Endothelial cell of umbilical vein (primary cell): Measurements from ENCODE around the gene L3MBTL3. TPM values are rescaled to one million over a fixed set of nuclear protein-coding genes. Genes with fewer than 3 reads are reported as not detected.

ENCODE experiments used
- BruUV-seq: library from RNA; stranded (reverse); fragments of 400-500 nt; replicated peaks from 2 replicates; lab custom pipeline; 2021; lab: Mats Ljungman, UMichigan
- CTCF ChIA-PET: fragments of 300-600, 350-600 bp; sonication (Branson Sonifier 250); formaldehyde crosslinking; loops from one replicate; lab custom pipeline; 2021; ENCODE audit warnings: antibody characterized with exemption, inconsistent platforms; lab: Charles Lee
- POLR2A ChIA-PET: fragments of 300-600, 350-600 bp; sonication (Branson Sonifier 250); formaldehyde crosslinking; loops from one replicate; lab custom pipeline; 2021; ENCODE audit warnings: antibody characterized with exemption, inconsistent platforms; lab: Charles Lee
- DNase-seq: peaks from one replicate; pipeline ENCODE4 v3.0.0-alpha.2; 2011; ENCODE audit warnings: low read depth, low spot score
- FAIRE-seq: peaks from 2 replicates; lab custom pipeline; 2011; peaks lifted over from hg19 to GRCh38; lab: Jason Lieb, UNC
- H2AFZ ChIP-seq: 2 replicates; pipeline ENCODE4 v1.6.0; 2012; ENCODE audit warnings: low read depth, low read length, control low read depth, inconsistent platforms
- H3K27ac ChIP-seq: 2 replicates; pipeline ENCODE4 v1.5.1; 2011; ENCODE audit warnings: low read depth, mild to moderate bottlenecking, control low read depth, low read length, moderate library complexity; ENCODE audit not compliant: insufficient read depth
- H3K27me3 ChIP-seq, 2 experiments: 2 replicates each; pipeline versions ENCODE4 v1.6.0 to v1.6.1; 2011; ENCODE audit warnings: low read length in 2 of 2, mixed read lengths in 1 of 2; ENCODE audit not compliant: control insufficient read depth in 2 of 2, insufficient read depth in 2 of 2
- H3K36me3 ChIP-seq, 2 experiments: 2 replicates in 1 of 2; 3 replicates in 1 of 2; pipeline ENCODE4 v1.5.1; 2011; ENCODE audit warnings: low read length in 2 of 2, mild to moderate bottlenecking in 1 of 2, moderate library complexity in 1 of 2; ENCODE audit not compliant: control insufficient read depth in 2 of 2, insufficient read depth in 2 of 2; ENCODE audit errors: extremely low read depth in 1 of 2
- H3K4me1 ChIP-seq: 3 replicates; pipeline ENCODE4 v1.5.1; 2011; ENCODE audit warnings: mild to moderate bottlenecking, low read length; ENCODE audit not compliant: control insufficient read depth, insufficient read depth; ENCODE audit errors: extremely low read depth
- H3K4me2 ChIP-seq: 2 replicates; pipeline ENCODE4 v1.6.1; 2011; ENCODE audit warnings: low read length, control low read depth, mixed read lengths; ENCODE audit not compliant: insufficient read depth
- H3K4me3 ChIP-seq, 3 experiments: fragments of 200-600 bp in 1 of 3; sonication (generic), shearing (Covaris generic) in 1 of 3; replicated peaks in 1 of 3; 2 replicates each; pipeline ENCODE4 v1.5.1; 2011 to 2016; ENCODE audit warnings: control low read depth in 3 of 3, low read length in 3 of 3, mild to moderate bottlenecking in 2 of 3, inconsistent platforms in 1 of 3, low read depth in 1 of 3, moderate library complexity in 1 of 3; ENCODE audit not compliant: insufficient read depth in 1 of 3
- H3K79me2 ChIP-seq: 2 replicates; pipeline ENCODE4 v1.6.0; 2012; ENCODE audit warnings: low read length, inconsistent platforms; ENCODE audit not compliant: control insufficient read depth, insufficient read depth
- H3K9ac ChIP-seq: replicated peaks from 2 replicates; pipeline ENCODE3; 2011; ENCODE audit warnings: low read length, control low read depth; ENCODE audit not compliant: insufficient read depth; ENCODE audit errors: extremely low read depth
- H3K9me1 ChIP-seq: replicated peaks from 3 replicates; pipeline ENCODE4 v1.6.0; 2011; ENCODE audit warnings: mild to moderate bottlenecking, low read length; ENCODE audit not compliant: control insufficient read depth, insufficient read depth; ENCODE audit errors: extremely low read depth
- H3K9me3 ChIP-seq: replicated peaks from 2 replicates; pipeline ENCODE4 v1.5.1; 2012; ENCODE audit warnings: low read length, inconsistent platforms; ENCODE audit not compliant: control insufficient read depth, insufficient read depth
- H4K20me1 ChIP-seq: replicated peaks from 2 replicates; pipeline ENCODE3; 2011; ENCODE audit warnings: mild to moderate bottlenecking, low read length; ENCODE audit not compliant: control insufficient read depth, insufficient read depth; ENCODE audit errors: extremely low read depth
- EZH2 ChIP-seq: IDR thresholded peaks from 2 replicates; pipeline ENCODE4 v1.6.1; 2012; ENCODE audit warnings: borderline replicate concordance, low read depth, mild to moderate bottlenecking, moderate library complexity, low read length, inconsistent platforms; ENCODE audit not compliant: severe bottlenecking
- FOS ChIP-seq: IDR thresholded peaks from 2 replicates; pipeline ENCODE4 v1.6.1; 2011; ENCODE audit warnings: mild to moderate bottlenecking, low read length, moderate library complexity, borderline replicate concordance; ENCODE audit not compliant: insufficient read depth
- GATA2 ChIP-seq: IDR thresholded peaks from 2 replicates; pipeline ENCODE4 v1.7.0; 2011; ENCODE audit warnings: low read depth, mild to moderate bottlenecking, moderate library complexity, mixed read lengths, low read length; ENCODE audit not compliant: insufficient read length, insufficient read depth
- JUN ChIP-seq: IDR thresholded peaks from 2 replicates; pipeline ENCODE4 v1.6.1; 2011; ENCODE audit warnings: borderline replicate concordance, low read depth; ENCODE audit not compliant: insufficient read length, insufficient read depth
- MYC ChIP-seq: IDR thresholded peaks from one replicate; pipeline ENCODE4 v1.6.1; 2011; ENCODE audit warnings: mild to moderate bottlenecking, low read depth, low read length
- POLR2A ChIP-seq: IDR thresholded peaks from 2 replicates; pipeline ENCODE4 v1.6.1; 2012; ENCODE audit warnings: low read depth, mild to moderate bottlenecking, control low read depth, low read length
- POLR2AphosphoS5 ChIP-seq: IDR thresholded peaks from 2 replicates; pipeline ENCODE4 v1.6.1; 2012; ENCODE audit warnings: low read depth, mild to moderate bottlenecking, control low read depth, low read length, moderate library complexity; ENCODE audit not compliant: insufficient read depth
- dilution Hi-C: fragments of 300-500 bp; cut with MboI; formaldehyde crosslinking; loops from one replicate; pipeline ENCODE4 v1.15.0; 2019; ENCODE audit warnings: low sequenced_read_pairs; ENCODE audit not compliant: extremely low pct_ligation_motif_present
- intact Hi-C: fragments of 100-400 bp; cut with micrococcal nuclease; formaldehyde crosslinking; loops from one replicate; pipeline ENCODE4 v1.10.0; 2022
- polyA plus RNA-seq, 4 experiments: library from polyadenylated mRNA; depleted of rRNA in 3 of 4; stranded (reverse) in 3 of 4; unstranded in 1 of 4; fragments of >200 nt; gene quantifications; 2 replicates each; pipeline versions ENCODE4 v1.2.1 to v1.2.3, GENCODE V29; 2011 to 2012; ENCODE audit warnings: missing spikeins in 1 of 4
- total RNA-seq: library from RNA; stranded (reverse); gene quantifications from 2 replicates; pipeline ENCODE4 v1.2.3, GENCODE V29; 2021
- TF ChIP-seq, protein P1 (sequence below): IDR thresholded peaks from 2 replicates; pipeline ENCODE4 v1.6.1; 2011; ENCODE audit not compliant: insufficient read depth, insufficient read length
- TF ChIP-seq, protein P2 (sequence below), 2 donors: IDR thresholded peaks; 1 replicate in 1 of 2; 2 replicates in 1 of 2; pipeline ENCODE4 v1.5.1; 2011; ENCODE audit warnings: low read length in 2 of 2, mild to moderate bottlenecking in 2 of 2, moderate library complexity in 2 of 2, control low read depth in 1 of 2, inconsistent platforms in 1 of 2, low read depth in 1 of 2; ENCODE audit not compliant: insufficient read depth in 1 of 2; ENCODE audit errors: extremely low read depth in 1 of 2

Gene L3MBTL3
- total and polyA plus RNA-seq, 2 donors (not counting 3 experiments of a cell fraction or from before 2014, with no cell fraction given) = 26.5 to 86.1 TPM

DNA sequence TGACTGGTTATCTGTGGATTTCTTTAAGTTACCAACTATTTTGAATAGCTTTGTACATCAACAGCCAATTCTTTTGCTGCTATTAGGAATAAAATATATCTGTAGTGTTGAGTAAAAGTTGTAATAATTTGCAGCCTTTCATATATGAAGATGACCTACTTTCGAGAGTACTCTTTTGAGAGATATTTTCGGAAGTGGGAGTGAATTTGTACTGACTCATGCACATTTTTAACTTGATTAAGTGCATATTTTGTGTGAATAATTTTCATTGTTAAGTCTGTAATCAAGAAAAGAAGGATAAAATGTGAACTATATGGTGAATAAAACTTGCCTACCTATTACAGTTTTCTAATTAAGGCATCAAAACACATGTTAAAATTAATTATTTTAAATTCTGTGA lies 51.9 kb downstream of the L3MBTL3 start:
- Histone ChIP-seq H3K4me3 (no peak overlapping the region), H3K9me1 (peaks cover 2% of the 10 kb centered on the region), H2AFZ (no peak overlapping the region), H3K9ac (no peak overlapping the region), H3K9me3 (no peaks in the 10 kb centered on the region), H3K27me3 (no peaks in the 10 kb centered on the region), H3K4me1 (no peaks in the 10 kb centered on the region), H3K27ac (no peak overlapping the region), H3K4me2 (no peak overlapping the region), H4K20me1 (no peaks in the 10 kb centered on the region), H3K36me3 (peaks cover 10 to 17% of the 10 kb centered on the region in 2 experiments), H3K79me2 (peaks cover 4% of the 10 kb centered on the region)
- intact Hi-C loops = loop anchor here (10.0 kb wide), 1 partner anchor 214 kb away; no protein-coding TSS in a partner anchor
- no peak for FAIRE-seq
- ChIA-PET CTCF (no interaction called here), POLR2A (no interaction called here)
- no TSS peak for BruUV-seq
- TF ChIP-seq JUN (no peak), EZH2 (no peak), FOS (no peak), POLR2AphosphoS5 (no peak), POLR2A (no peak), GATA2 (no peak), MYC (no peak)
- TF ChIP-seq, protein P1, sequence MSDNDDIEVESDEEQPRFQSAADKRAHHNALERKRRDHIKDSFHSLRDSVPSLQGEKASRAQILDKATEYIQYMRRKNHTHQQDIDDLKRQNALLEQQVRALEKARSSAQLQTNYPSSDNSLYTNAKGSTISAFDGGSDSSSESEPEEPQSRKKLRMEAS = no peak
- TF ChIP-seq, protein P2, sequence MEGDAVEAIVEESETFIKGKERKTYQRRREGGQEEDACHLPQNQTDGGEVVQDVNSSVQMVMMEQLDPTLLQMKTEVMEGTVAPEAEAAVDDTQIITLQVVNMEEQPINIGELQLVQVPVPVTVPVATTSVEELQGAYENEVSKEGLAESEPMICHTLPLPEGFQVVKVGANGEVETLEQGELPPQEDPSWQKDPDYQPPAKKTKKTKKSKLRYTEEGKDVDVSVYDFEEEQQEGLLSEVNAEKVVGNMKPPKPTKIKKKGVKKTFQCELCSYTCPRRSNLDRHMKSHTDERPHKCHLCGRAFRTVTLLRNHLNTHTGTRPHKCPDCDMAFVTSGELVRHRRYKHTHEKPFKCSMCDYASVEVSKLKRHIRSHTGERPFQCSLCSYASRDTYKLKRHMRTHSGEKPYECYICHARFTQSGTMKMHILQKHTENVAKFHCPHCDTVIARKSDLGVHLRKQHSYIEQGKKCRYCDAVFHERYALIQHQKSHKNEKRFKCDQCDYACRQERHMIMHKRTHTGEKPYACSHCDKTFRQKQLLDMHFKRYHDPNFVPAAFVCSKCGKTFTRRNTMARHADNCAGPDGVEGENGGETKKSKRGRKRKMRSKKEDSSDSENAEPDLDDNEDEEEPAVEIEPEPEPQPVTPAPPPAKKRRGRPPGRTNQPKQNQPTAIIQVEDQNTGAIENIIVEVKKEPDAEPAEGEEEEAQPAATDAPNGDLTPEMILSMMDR (IDR thresholded peaks at IDR 0.05; ENCODE audit: extremely low read depth in 1 of 2, insufficient read depth in 1 of 2, low read depth in 1 of 2, low read length in 2 of 2) = no peak
- DNase-seq = no peak
- dilution Hi-C loops = no loop called here
